ENCODE results near the gene SP6.

SP6 gene

GRCh38 chr17:47811709-47812108, 39.3 kb downstream of the SP6 start:
- no peak for DNase-seq (ENCODE audit: low spot score)

GRCh38 chr17:47810901-47811635, 39.9 kb downstream of the SP6 start:
- no peak for DNase-seq (ENCODE audit: low spot score)

GRCh38 chr17:47810200-47810821, 40.7 kb downstream of the SP6 start:
- DNase-seq (ENCODE audit: low spot score): peak; percentile 71

GRCh38 chr17:47808830-47809480, 42.0 kb downstream of the SP6 start:
- DNase-seq (ENCODE audit: low spot score): no peak

- DNase-seq (ENCODE audit: low spot score): no peak
Measured at GRCh38 chr17:47808036-47808829, 42.7 kb downstream of the SP6 start.

GRCh38 chr17:47807421-47807820, 43.5 kb downstream of the SP6 start:
- DNase-seq (ENCODE audit: low spot score): no peak

- DNase-seq (ENCODE audit: low spot score): no peak
Measured at GRCh38 chr17:47806913-47807255, 44.1 kb downstream of the SP6 start.

- DNase-seq (ENCODE audit: low spot score): no peak
Measured at GRCh38 chr17:47806026-47806912, 44.7 kb downstream of the SP6 start.

- DNase-seq (ENCODE audit: low spot score): no peak
Measured at GRCh38 chr17:47804461-47804860, 46.5 kb downstream of the SP6 start.

- no peak for DNase-seq (ENCODE audit: low spot score)
Measured at GRCh38 chr17:47803751-47804150, 47.2 kb downstream of the SP6 start.

GRCh38 chr17:47803201-47803600, 47.8 kb downstream of the SP6 start:
- no peak for DNase-seq (ENCODE audit: low spot score)

GRCh38 chr17:47802341-47803022, 48.5 kb downstream of the SP6 start:
- DNase-seq (ENCODE audit: low spot score): peak; percentile 64

GRCh38 chr17:47801906-47802305, 49.1 kb downstream of the SP6 start:
- no peak for DNase-seq (ENCODE audit: low spot score)

GRCh38 chr17:47801176-47801765, 49.7 kb downstream of the SP6 start:
- DNase-seq (ENCODE audit: low spot score): no peak

GRCh38 chr17:47800686-47801085, 50.3 kb downstream of the SP6 start:
- no peak for DNase-seq (ENCODE audit: low spot score)

GRCh38 chr17:47797797-47798196, 53.2 kb downstream of the SP6 start:
- no peak for DNase-seq (ENCODE audit: low spot score)

Data from CD4-positive, alpha-beta T cell treated with Interleukin-2 at 100 ng/mL for 4 hours (primary cell).